ENCODE results near the gene SMG1.
"Not testable (repeated sequence)": the region's sequence is repeated elsewhere in the genome, so short reads cannot be mapped to it uniquely, and the experiment has no call there.

DNA sequence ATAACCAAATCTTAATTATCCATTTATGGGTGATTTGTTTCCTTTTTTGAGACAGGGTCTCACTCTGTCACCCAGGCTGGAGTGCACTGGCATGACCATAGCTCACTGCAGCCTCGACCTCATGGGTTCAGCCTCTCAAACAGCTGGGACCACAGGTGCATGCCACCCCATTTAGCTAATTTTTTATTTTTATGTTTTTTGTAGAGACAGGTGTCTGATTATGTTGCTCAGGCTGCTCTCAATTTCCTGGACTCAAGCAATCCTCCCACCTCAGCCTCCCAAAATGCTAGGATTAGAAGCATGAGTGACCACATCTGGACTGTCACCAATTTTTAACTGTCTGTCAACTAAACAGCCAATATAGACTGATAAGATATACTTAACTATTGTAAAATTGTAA, 25.0 kb downstream of the SMG1 start:
- TF ChIP-seq POLR2A, POLR2AphosphoS5 (IDR thresholded peaks at IDR 0.05): not testable (repeated sequence)
- TF ChIP-seq, protein P1, sequence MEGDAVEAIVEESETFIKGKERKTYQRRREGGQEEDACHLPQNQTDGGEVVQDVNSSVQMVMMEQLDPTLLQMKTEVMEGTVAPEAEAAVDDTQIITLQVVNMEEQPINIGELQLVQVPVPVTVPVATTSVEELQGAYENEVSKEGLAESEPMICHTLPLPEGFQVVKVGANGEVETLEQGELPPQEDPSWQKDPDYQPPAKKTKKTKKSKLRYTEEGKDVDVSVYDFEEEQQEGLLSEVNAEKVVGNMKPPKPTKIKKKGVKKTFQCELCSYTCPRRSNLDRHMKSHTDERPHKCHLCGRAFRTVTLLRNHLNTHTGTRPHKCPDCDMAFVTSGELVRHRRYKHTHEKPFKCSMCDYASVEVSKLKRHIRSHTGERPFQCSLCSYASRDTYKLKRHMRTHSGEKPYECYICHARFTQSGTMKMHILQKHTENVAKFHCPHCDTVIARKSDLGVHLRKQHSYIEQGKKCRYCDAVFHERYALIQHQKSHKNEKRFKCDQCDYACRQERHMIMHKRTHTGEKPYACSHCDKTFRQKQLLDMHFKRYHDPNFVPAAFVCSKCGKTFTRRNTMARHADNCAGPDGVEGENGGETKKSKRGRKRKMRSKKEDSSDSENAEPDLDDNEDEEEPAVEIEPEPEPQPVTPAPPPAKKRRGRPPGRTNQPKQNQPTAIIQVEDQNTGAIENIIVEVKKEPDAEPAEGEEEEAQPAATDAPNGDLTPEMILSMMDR (IDR thresholded peaks at IDR 0.05) = not testable (repeated sequence)
